B cell (primary cell): ENCODE results near the gene AGPAT3. TPM values are rescaled to one million over a fixed set of nuclear protein-coding genes. Genes with fewer than 3 reads are reported as not detected.

Source experiments
- ATAC-seq: fragments of 200-7000 bp; cut with Tn5 transposase; one replicate; pipeline ENCODE4 v1.10.0; 2021; ENCODE audit warnings: low read depth, mild to moderate bottlenecking, moderate number of reproducible peaks, moderate library complexity
- CTCF ChIA-PET: fragments of 350-600 bp; sonication (Branson Sonifier 250); formaldehyde crosslinking; loops from one replicate; lab custom pipeline; 2021; ENCODE audit warnings: antibody characterized with exemption, inconsistent platforms; lab: Charles Lee
- POLR2A ChIA-PET: fragments of 350-600 bp; sonication (Branson Sonifier 250); formaldehyde crosslinking; loops from one replicate; lab custom pipeline; 2021; ENCODE audit warnings: antibody characterized with exemption; lab: Charles Lee
- DNase-seq: peaks from one replicate; pipeline ENCODE4 v3.0.0; 2013
- H2AFZ ChIP-seq: 2 replicates; pipeline ENCODE4 v1.6.1; 2012; ENCODE audit warnings: mild to moderate bottlenecking, low read depth, low read length; ENCODE audit not compliant: insufficient read depth, poor library complexity, severe bottlenecking
- H3K27ac ChIP-seq, 2 donors: 1 replicate in 1 of 2; 2 replicates in 1 of 2; pipeline ENCODE4 v1.5.1; 2012 to 2013; ENCODE audit warnings: low read length in 2 of 2, mild to moderate bottlenecking in 2 of 2, moderate library complexity in 1 of 2
- H3K27me3 ChIP-seq, 4 experiments: fragments of 200-600 bp in 1 of 4; sonication (generic) in 1 of 4; replicated peaks in 1 of 4; 1 replicate in 2 of 4; 2 replicates in 2 of 4; pipeline versions ENCODE4 v1.6.1 to v1.7.0; 2013 to 2016; ENCODE audit warnings: low read length in 3 of 4, mild to moderate bottlenecking in 2 of 4, mixed read lengths in 1 of 4, moderate library complexity in 1 of 4; ENCODE audit not compliant: insufficient read depth in 4 of 4, control insufficient read depth in 3 of 4; ENCODE audit errors: control extremely low read depth in 1 of 4
- H3K36me3 ChIP-seq, 2 experiments: replicated peaks in 1 of 2; 1 replicate in 1 of 2; 2 replicates in 1 of 2; pipeline versions ENCODE4 v1.6.1 to v1.7.1; 2013; ENCODE audit warnings: low read length in 1 of 2; ENCODE audit not compliant: insufficient read depth in 2 of 2, control insufficient read depth in 1 of 2; ENCODE audit errors: control extremely low read depth in 1 of 2, extremely low read depth in 1 of 2
- H3K4me1 ChIP-seq, 2 donors: fragments of 200-600 bp in 1 of 2; sonication (generic) in 1 of 2; 1 replicate in 1 of 2; 2 replicates in 1 of 2; pipeline versions ENCODE4 v1.5.1 to v1.6.1; 2013 to 2017; ENCODE audit warnings: low read length in 2 of 2; ENCODE audit not compliant: control insufficient read depth in 2 of 2, insufficient read depth in 2 of 2
- H3K4me2 ChIP-seq: replicated peaks from 2 replicates; pipeline ENCODE3; 2012; ENCODE audit warnings: mild to moderate bottlenecking, low read depth, low read length; ENCODE audit not compliant: poor library complexity, severe bottlenecking
- H3K4me3 ChIP-seq, 5 experiments: fragments of 200-600 bp in 1 of 5; sonication (generic) in 1 of 5; 1 replicate in 3 of 5; 2 replicates in 2 of 5; pipeline versions ENCODE4 v1.5.1 to v1.7.0; 2011 to 2016; ENCODE audit warnings: low read length in 4 of 5, mild to moderate bottlenecking in 4 of 5, low read depth in 2 of 5, control low read depth in 1 of 5, moderate library complexity in 1 of 5; ENCODE audit not compliant: insufficient read depth in 1 of 5; ENCODE audit errors: control extremely low read depth in 1 of 5, extremely low read depth in 1 of 5
- H3K79me2 ChIP-seq: fragments of 200-600 bp; sonication (generic); one replicate; pipeline ENCODE4 v1.6.0; 2016; ENCODE audit warnings: low read length; ENCODE audit not compliant: control insufficient read depth, insufficient read depth
- H3K9ac ChIP-seq: fragments of 200-600 bp; sonication (generic); 2 replicates; pipeline ENCODE4 v1.6.1; 2017; ENCODE audit warnings: mild to moderate bottlenecking, low read length, moderate library complexity
- H3K9me3 ChIP-seq, 3 donors: one replicate each; pipeline versions ENCODE4 v1.6.1 to v1.7.1; 2013; ENCODE audit warnings: low read length in 2 of 3; ENCODE audit not compliant: control insufficient read depth in 2 of 3, insufficient read depth in 1 of 3; ENCODE audit errors: control extremely low read depth in 1 of 3
- H4K20me1 ChIP-seq: 2 replicates; pipeline ENCODE4 v1.6.0; 2012; ENCODE audit warnings: mild to moderate bottlenecking, low read length; ENCODE audit not compliant: insufficient read depth, control insufficient read depth, poor library complexity, severe bottlenecking
- H3K27ac Mint-ChIP-seq: one replicate; pipeline ENCODE4 v1.8.0; 2021; ENCODE audit warnings: mixed read lengths
- H3K27me3 Mint-ChIP-seq: one replicate; pipeline ENCODE4 v1.8.0; 2021; ENCODE audit warnings: mixed read lengths
- H3K4me1 Mint-ChIP-seq: one replicate; pipeline ENCODE4 v1.8.0; 2021; ENCODE audit warnings: mixed read lengths
- H3K4me3 Mint-ChIP-seq: one replicate; pipeline ENCODE4 v1.8.0; 2021; ENCODE audit warnings: mixed read lengths
- H3K9me3 Mint-ChIP-seq: one replicate; pipeline ENCODE4 v1.8.0; 2022; ENCODE audit warnings: mixed read lengths; ENCODE audit not compliant: insufficient read depth
- CTCF ChIP-seq: fragments of 200-600 bp; IDR thresholded peaks from one replicate; pipeline ENCODE4 v1.8.0; 2022; ENCODE audit warnings: antibody characterized with exemption, mild to moderate bottlenecking
- EZH2 ChIP-seq: IDR thresholded peaks from 2 replicates; pipeline ENCODE4 v1.6.1; 2012; ENCODE audit warnings: borderline replicate concordance, low read depth, mild to moderate bottlenecking, moderate library complexity, low read length; ENCODE audit not compliant: insufficient read depth, poor library complexity, severe bottlenecking
- WGBS: methylation state at CpG from one replicate; pipeline ENCODE4 v1.1.5; 2013; ENCODE audit warnings: missing lambda C conversion rate; ENCODE audit not compliant: insufficient coverage; 5-methylcytosine and 5-hydroxymethylcytosine counted together
- intact Hi-C: fragments of 100-400 bp; cut with micrococcal nuclease; formaldehyde crosslinking; loops from one replicate; pipeline ENCODE4 v1.10.0; 2022
- polyA plus RNA-seq: library from polyadenylated mRNA; depleted of rRNA; stranded (reverse); fragments of >200 nt; gene quantifications from 2 replicates; pipeline ENCODE4 v1.2.3, GENCODE V29; 2012
- total RNA-seq, 2 donors: library from RNA; stranded (reverse); fragments of 120-200 nt in 1 of 2; gene quantifications; 1 replicate in 1 of 2; 2 replicates in 1 of 2; pipeline versions ENCODE4 v1.2.3 to v1.2.4, GENCODE V29; 2013 to 2022

Gene AGPAT3
- total and polyA plus RNA-seq, 2 donors (not counting 1 experiment from before 2014, with no cell fraction given) = 14.3 to 49.3 TPM

- intact Hi-C loops = no loop called here
- H3K27me3 Mint-ChIP-seq = no peaks in the 10 kb centered on the region
- Histone ChIP-seq H2AFZ (no peak overlapping the region), H4K20me1 (no peaks in the 10 kb centered on the region), H3K79me2 (no peaks in the 10 kb centered on the region), H3K36me3 (no peaks in the 10 kb centered on the region), H3K27ac (no peak overlapping the region), H3K27me3 (peaks cover 0 to 5% (median 0%) of the 10 kb centered on the region in 4 experiments), H3K4me3 (no peak overlapping the region), H3K4me2 (no peak overlapping the region), H3K4me1 (no peaks in the 10 kb centered on the region), H3K9ac (no peak overlapping the region), H3K9me3 (no peaks in the 10 kb centered on the region)
- no peak overlapping the region for H3K27ac Mint-ChIP-seq
- peaks cover 8% of the 10 kb centered on the region for H3K4me1 Mint-ChIP-seq
- WGBS = 92% methylated on average over 5 of the region's 6 CpGs
- ATAC-seq (no peak), DNase-seq (no peak)
- no peaks in the 10 kb centered on the region for H3K9me3 Mint-ChIP-seq
- no peak overlapping the region for H3K4me3 Mint-ChIP-seq
- ChIA-PET CTCF (no interaction called here), POLR2A (no interaction called here)
- TF ChIP-seq EZH2 (no peak), CTCF (no peak)
Observed at GRCh38 chr21:43987509-43987908, 122.5 kb downstream of the AGPAT3 start.

GRCh38 chr21:43988016-43988415 is 123.0 kb downstream of the AGPAT3 start:
- intact Hi-C loops = no loop called here
- Mint-ChIP-seq H3K27ac (no peak overlapping the region), H3K27me3 (no peaks in the 10 kb centered on the region), H3K4me3 (no peak overlapping the region), H3K9me3 (no peaks in the 10 kb centered on the region), H3K4me1 (peaks cover 8% of the 10 kb centered on the region)
- CTCF ChIA-PET = interaction anchor here (1.3 kb wide), 1 partner anchor 13 kb away, joined by 10 read pairs; no protein-coding TSS in a partner anchor
- H3K9me3 ChIP-seq = no peaks in the 10 kb centered on the region
- TF ChIP-seq EZH2 (no peak), CTCF (no peak)
- no peak overlapping the region for H3K9ac ChIP-seq
- no peak overlapping the region for H3K27ac ChIP-seq
- no peak for DNase-seq
- no peaks in the 10 kb centered on the region for H3K4me1 ChIP-seq
- ATAC-seq = no peak
- H4K20me1 ChIP-seq = no peaks in the 10 kb centered on the region
- POLR2A ChIA-PET = no interaction called here
- no peak overlapping the region for H3K4me2 ChIP-seq
- no peaks in the 10 kb centered on the region for H3K79me2 ChIP-seq
- H3K4me3 ChIP-seq = no peak overlapping the region
- no peaks in the 10 kb centered on the region for H3K36me3 ChIP-seq
- WGBS = 97% methylated on average over 9 of the region's 9 CpGs
- H2AFZ ChIP-seq = no peak overlapping the region
- peaks cover 0 to 5% (median 0%) of the 10 kb centered on the region in 4 experiments for H3K27me3 ChIP-seq
